DMS53 (cell line): Measurements from ENCODE around the gene ARVCF.

Experiments used
- DNase-seq: peaks from one replicate; lab custom pipeline; 2025; lab: John Stamatoyannopoulos, UW

ARVCF gene

GRCh38 chr22:19961868-19962245 lies 54.8 kb downstream of the ARVCF start:
- DNase-seq, result no peak

GRCh38 chr22:19961201-19961580 lies 55.4 kb downstream of the ARVCF start:
- DNase-seq, result no peak

GRCh38 chr22:19960491-19961200 lies 56.0 kb downstream of the ARVCF start:
- DNase-seq, result no peak

- DNase-seq, result no peak
These were observed 56.8 kb downstream of the ARVCF start for GRCh38 chr22:19959587-19960490.

- DNase-seq, result no peak
These were observed 57.5 kb downstream of the ARVCF start for GRCh38 chr22:19959043-19959586.

- DNase-seq, result no peak
These were observed 58.3 kb downstream of the ARVCF start for GRCh38 chr22:19958083-19959042.

- no peak for DNase-seq
These were observed 59.2 kb downstream of the ARVCF start for GRCh38 chr22:19957445-19957844.

GRCh38 chr22:19955241-19956128 lies 61.1 kb downstream of the ARVCF start:
- DNase-seq, result no peak

- DNase-seq, result no peak
These were observed 65.3 kb downstream of the ARVCF start for GRCh38 chr22:19951346-19951745.

- DNase-seq, result no peak
These were observed 68.4 kb downstream of the ARVCF start for GRCh38 chr22:19948057-19948760.

- no peak for DNase-seq
These were observed 73.3 kb downstream of the ARVCF start for GRCh38 chr22:19943082-19944026.

GRCh38 chr22:19942157-19943081 lies 74.2 kb downstream of the ARVCF start:
- no peak for DNase-seq

- DNase-seq, result peak; percentile 71
These were observed 75.1 kb downstream of the ARVCF start, which contains the start of the genes COMT and TXNRD2 for GRCh38 chr22:19941365-19942082. Gene COMT (plus strand): TSS chr22:19941772. CDS start chr22:19962527, 20,755 bp downstream. Gene TXNRD2 (minus strand): TSS chr22:19941818. CDS start chr22:19941803, 15 bp downstream.

GRCh38 chr22:19940536-19941364 lies 75.9 kb downstream of the ARVCF start:
- DNase-seq, result no peak

- no peak for DNase-seq
These were observed 78.8 kb downstream of the ARVCF start for GRCh38 chr22:19937616-19938473.
